Ovary (tissue), 9 donors: ENCODE results near the gene ADCYAP1R1. TPM values are rescaled to one million over a fixed set of nuclear protein-coding genes. Genes with fewer than 3 reads are reported as not detected.

ENCODE experiments used
- DNase-seq, 5 donors: peaks; one replicate each; pipeline ENCODE4 v3.0.0-alpha.2; 2019 to 2020
- H3K27ac ChIP-seq, 2 donors: fragments of 200-600 bp; one replicate each; pipeline versions ENCODE4 v1.5.1 to v1.8.0; 2019 to 2022
- H3K27me3 ChIP-seq: fragments of 200-600 bp; one replicate; pipeline ENCODE4 v1.8.0; 2022
- H3K36me3 ChIP-seq: fragments of 200-600 bp; sonication (generic); one replicate; pipeline ENCODE4 v1.5.1; 2019
- H3K4me1 ChIP-seq: one replicate; pipeline ENCODE4 v1.8.1; 2013; ENCODE audit warnings: mild to moderate bottlenecking, moderate library complexity; ENCODE audit not compliant: insufficient read depth
- H3K4me3 ChIP-seq: fragments of 200-600 bp; sonication (generic); one replicate; pipeline ENCODE4 v1.5.1; 2017
- H3K9me3 ChIP-seq, 2 donors: fragments of 200-600 bp in 1 of 2; sonication (generic) in 1 of 2; one replicate each; pipeline versions ENCODE4 v1.5.1 to v1.8.1; 2013 to 2019; ENCODE audit warnings: mild to moderate bottlenecking in 1 of 2, moderate library complexity in 1 of 2
- CTCF ChIP-seq, 3 donors: fragments of 450-650 bp in 2 of 3; fragments of 200-600 bp in 1 of 3; IDR thresholded peaks; one replicate each; pipeline versions ENCODE4 v1.5.1 to v1.8.0; 2016 to 2022; ENCODE audit warnings: antibody characterized with exemption in 3 of 3, mild to moderate bottlenecking in 1 of 3
- EP300 ChIP-seq: sonication (generic); formaldehyde crosslinking; IDR thresholded peaks from one replicate; pipeline ENCODE4 v1.6.1; 2017; ENCODE audit warnings: antibody characterized with exemption
- POLR2A ChIP-seq: fragments of 450-650 bp; IDR thresholded peaks from one replicate; pipeline ENCODE4 v1.6.1; 2017; ENCODE audit warnings: antibody characterized with exemption, mild to moderate bottlenecking, moderate library complexity
- whole genome bisulfite sequencing, 3 donors: extraction: QIAGEN DNeasy Blood & Tissue Kit in 1 of 3; methylation state at CpG; one replicate each; pipeline versions ENCODE4 v1.1.5 to v1.1.7; 2013 to 2017; 5-methylcytosine and 5-hydroxymethylcytosine counted together
- intact Hi-C, 4 donors: fragments of 100-400 bp; cut with DNase I; formaldehyde crosslinking; loops; one replicate each; pipeline versions ENCODE4 v1.11.0 to v1.15.1; 2022 to 2023
- polyA plus RNA-seq, 2 donors: library from polyadenylated mRNA; stranded (reverse); fragments of 200-250 nt in 1 of 2; fragments of 350-450 nt in 1 of 2; fragmentation: Illumina TruSeq in 1 of 2; extraction: RNeasy Lipid Tissue Mini Kit (QIAGEN cat#74804) in 1 of 2; gene quantifications; one replicate each; pipeline ENCODE4 v1.2.3, GENCODE V29; 2013 to 2014
- total RNA-seq, 7 donors: library from RNA; depleted of rRNA in 2 of 7; stranded (reverse); fragments of >200 nt in 2 of 7; fragmentation: NEBNext Ultra II Directional in 3 of 7; extraction: Animal tissue kit (Norgen Biotek cat#: 25700) in 3 of 7; gene quantifications; one replicate each; pipeline versions ENCODE4 v1.1.0 to v1.2.4, GENCODE V29; 2016 to 2023
- donor health status: DM: no; HTN: no; CAD: no; lungs with moderate emphysema.
- donor health status: DM: no; HTN: no; CAD: no.
- donor health status: Bipolar disorder and iron deficiency.
- donor health status: DM: yes; HTN: yes; CAD: no.
- donor health status: DM: no; HTN: no; CAD: no.
- donor health status: DM: yes; HTN: yes; CAD: no.

The ADCYAP1R1 gene
- total and polyA plus RNA-seq, 9 donors = 0.33 to 9.2 (median 5.0) TPM

GRCh38 chr7:31110331-31111108, 58.4 kb downstream of the ADCYAP1R1 start:
- 77 to 84% (median 78%) methylated on average over 7 of the region's 7 CpGs for WGBS, 3 donors
- H3K9me3 ChIP-seq = no peaks in the 10 kb centered on the region
- no peaks in the 10 kb centered on the region for H3K36me3 ChIP-seq
- H3K27ac ChIP-seq = no peak overlapping the region
- no peak for DNase-seq
- intact Hi-C loops = loop anchor here in 1 of 4 donors (10.0 kb wide), 1 partner anchor 126 kb away; no protein-coding TSS in a partner anchor
- no peak overlapping the region for H3K4me3 ChIP-seq
- H3K27me3 ChIP-seq = no peaks in the 10 kb centered on the region
- no peak for TF ChIP-seq POLR2A
- no peak for TF ChIP-seq EP300
- TF ChIP-seq CTCF (IDR thresholded peaks at IDR 0.05) = no peak
- no peaks in the 10 kb centered on the region for H3K4me1 ChIP-seq

- no peak for TF ChIP-seq POLR2A
- TF ChIP-seq EP300 = no peak
- no peak for TF ChIP-seq CTCF (IDR thresholded peaks at IDR 0.05)
- no peak for DNase-seq
Measured at GRCh38 chr7:31111109-31111451, 59.0 kb downstream of the ADCYAP1R1 start.

GRCh38 chr7:31113660-31114059, 61.6 kb downstream of the ADCYAP1R1 start:
- no peaks in the 10 kb centered on the region for H3K4me1 ChIP-seq
- no peak overlapping the region for H3K27ac ChIP-seq
- DNase-seq = no peak
- H3K4me3 ChIP-seq = no peak overlapping the region
- intact Hi-C loops = loop anchor here in 1 of 4 donors (10.0 kb wide), 1 partner anchor 129 kb away; no protein-coding TSS in a partner anchor
- TF ChIP-seq CTCF (IDR thresholded peaks at IDR 0.05) = no peak
- no peak for TF ChIP-seq POLR2A
- no peak for TF ChIP-seq EP300
- no peaks in the 10 kb centered on the region for H3K9me3 ChIP-seq
- no peaks in the 10 kb centered on the region for H3K27me3 ChIP-seq
- WGBS, 3 donors = 21 to 52% (median 24%) methylated on average over 1 of the region's 1 CpG
- H3K36me3 ChIP-seq = no peaks in the 10 kb centered on the region

More at GRCh38 chr7:31111109-31111451, 59.0 kb downstream of the ADCYAP1R1 start:
- Histone ChIP-seq H3K4me3 (no peak overlapping the region), H3K27ac (no peak overlapping the region), H3K27me3 (no peaks in the 10 kb centered on the region), H3K9me3 (no peaks in the 10 kb centered on the region), H3K36me3 (no peaks in the 10 kb centered on the region), H3K4me1 (no peaks in the 10 kb centered on the region)
- intact Hi-C loops = loop anchor here in 1 of 4 donors (10.0 kb wide), 1 partner anchor 126 kb away; no protein-coding TSS in a partner anchor

- Histone ChIP-seq H3K27me3 (no peaks in the 10 kb centered on the region), H3K36me3 (no peaks in the 10 kb centered on the region), H3K4me1 (no peaks in the 10 kb centered on the region), H3K27ac (no peak overlapping the region), H3K9me3 (no peaks in the 10 kb centered on the region), H3K4me3 (no peak overlapping the region)
- no peak for DNase-seq
- 80 to 89% (median 85%) methylated on average over 1 of the region's 1 CpG for WGBS, 3 donors
- intact Hi-C loops = loop anchor here in 1 of 4 donors (10.0 kb wide), 1 partner anchor 130 kb away; no protein-coding TSS in a partner anchor
- no peak for TF ChIP-seq POLR2A
- no peak for TF ChIP-seq EP300
- no peak for TF ChIP-seq CTCF (IDR thresholded peaks at IDR 0.05)
Measured at GRCh38 chr7:31114593-31115343, 62.7 kb downstream of the ADCYAP1R1 start.
